Neural progenitor cell (in vitro differentiated cells): ENCODE measurements around the gene FAM90A26.
"Not testable (repeated sequence)": the region's sequence is repeated elsewhere in the genome, so short reads cannot be mapped to it uniquely, and the experiment has no call there.

Experiments
- EZH2 ChIP-seq: fragments of 200-600 bp; sonication (generic); IDR thresholded peaks from 2 replicates; pipeline ENCODE4 v1.6.1; 2017; ENCODE audit warnings: antibody characterized with exemption, mild to moderate bottlenecking, moderate library complexity
- EZH2phosphoT487 ChIP-seq: fragments of 200-600 bp; sonication (generic); IDR thresholded peaks from 2 replicates; pipeline ENCODE4 v1.6.1; 2017; ENCODE audit warnings: antibody characterized with exemption
- TF ChIP-seq, protein P1 (sequence below): fragments of 200-600 bp; sonication (generic); IDR thresholded peaks from 2 replicates; pipeline ENCODE4 v1.5.1; 2017; ENCODE audit warnings: antibody characterized with exemption, mild to moderate bottlenecking

DNA sequence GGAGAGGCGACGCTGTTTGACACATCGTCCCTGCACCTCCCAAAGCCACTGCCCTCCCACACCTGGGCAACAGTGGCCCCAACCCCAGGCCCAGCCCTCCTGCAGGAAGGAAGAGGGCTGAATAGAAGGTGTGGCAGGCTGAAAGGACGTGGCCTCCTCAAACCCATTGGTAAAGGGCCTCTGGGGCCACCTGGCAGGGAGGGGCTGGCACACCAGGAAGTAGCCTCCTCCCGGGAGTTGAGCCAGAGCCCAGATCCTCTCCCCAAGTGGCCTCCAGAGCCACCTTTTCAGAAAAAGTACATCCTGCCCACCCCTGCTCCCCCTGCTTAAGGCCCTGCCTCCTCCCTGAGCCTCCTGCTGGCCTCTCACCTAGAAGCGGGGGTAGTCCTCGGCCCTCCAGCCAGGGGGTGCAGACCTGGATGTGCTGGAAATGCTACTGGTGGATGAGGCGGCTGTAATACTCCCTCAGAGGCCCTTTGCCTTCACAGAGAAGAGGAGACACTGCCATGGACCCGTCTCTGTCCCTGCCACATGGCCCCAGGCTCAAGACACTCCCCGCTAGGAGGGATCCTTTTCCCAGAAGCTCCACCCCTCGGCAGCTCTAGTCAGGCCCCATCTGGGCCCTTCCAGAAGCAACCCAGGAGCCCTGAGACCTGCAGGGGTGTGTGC lies at the start of gene FAM90A26:
- TF ChIP-seq, protein P1, sequence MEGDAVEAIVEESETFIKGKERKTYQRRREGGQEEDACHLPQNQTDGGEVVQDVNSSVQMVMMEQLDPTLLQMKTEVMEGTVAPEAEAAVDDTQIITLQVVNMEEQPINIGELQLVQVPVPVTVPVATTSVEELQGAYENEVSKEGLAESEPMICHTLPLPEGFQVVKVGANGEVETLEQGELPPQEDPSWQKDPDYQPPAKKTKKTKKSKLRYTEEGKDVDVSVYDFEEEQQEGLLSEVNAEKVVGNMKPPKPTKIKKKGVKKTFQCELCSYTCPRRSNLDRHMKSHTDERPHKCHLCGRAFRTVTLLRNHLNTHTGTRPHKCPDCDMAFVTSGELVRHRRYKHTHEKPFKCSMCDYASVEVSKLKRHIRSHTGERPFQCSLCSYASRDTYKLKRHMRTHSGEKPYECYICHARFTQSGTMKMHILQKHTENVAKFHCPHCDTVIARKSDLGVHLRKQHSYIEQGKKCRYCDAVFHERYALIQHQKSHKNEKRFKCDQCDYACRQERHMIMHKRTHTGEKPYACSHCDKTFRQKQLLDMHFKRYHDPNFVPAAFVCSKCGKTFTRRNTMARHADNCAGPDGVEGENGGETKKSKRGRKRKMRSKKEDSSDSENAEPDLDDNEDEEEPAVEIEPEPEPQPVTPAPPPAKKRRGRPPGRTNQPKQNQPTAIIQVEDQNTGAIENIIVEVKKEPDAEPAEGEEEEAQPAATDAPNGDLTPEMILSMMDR = not testable (repeated sequence)
- not testable (repeated sequence) for TF ChIP-seq EZH2, EZH2phosphoT487
